Testis (tissue), 2 donors: Measurements from ENCODE around the gene SUV39H1.

Experiments used
- POLR2A ChIP-seq: fragments of 450-650 bp; IDR thresholded peaks from one replicate; pipeline ENCODE4 v1.6.1; 2017; ENCODE audit warnings: antibody characterized with exemption, mild to moderate bottlenecking, moderate library complexity
- TF ChIP-seq, protein P1 (sequence below), 3 experiments: fragments of 450-650 bp in 2 of 3; fragments of 200-600 bp in 1 of 3; sonication (generic) in 1 of 3; IDR thresholded peaks; one replicate each; pipeline ENCODE4 v1.5.1; 2016 to 2019; ENCODE audit warnings: antibody characterized with exemption in 3 of 3, mild to moderate bottlenecking in 2 of 3, moderate library complexity in 1 of 3

- TF ChIP-seq POLR2A: no peak
- TF ChIP-seq, protein P1, sequence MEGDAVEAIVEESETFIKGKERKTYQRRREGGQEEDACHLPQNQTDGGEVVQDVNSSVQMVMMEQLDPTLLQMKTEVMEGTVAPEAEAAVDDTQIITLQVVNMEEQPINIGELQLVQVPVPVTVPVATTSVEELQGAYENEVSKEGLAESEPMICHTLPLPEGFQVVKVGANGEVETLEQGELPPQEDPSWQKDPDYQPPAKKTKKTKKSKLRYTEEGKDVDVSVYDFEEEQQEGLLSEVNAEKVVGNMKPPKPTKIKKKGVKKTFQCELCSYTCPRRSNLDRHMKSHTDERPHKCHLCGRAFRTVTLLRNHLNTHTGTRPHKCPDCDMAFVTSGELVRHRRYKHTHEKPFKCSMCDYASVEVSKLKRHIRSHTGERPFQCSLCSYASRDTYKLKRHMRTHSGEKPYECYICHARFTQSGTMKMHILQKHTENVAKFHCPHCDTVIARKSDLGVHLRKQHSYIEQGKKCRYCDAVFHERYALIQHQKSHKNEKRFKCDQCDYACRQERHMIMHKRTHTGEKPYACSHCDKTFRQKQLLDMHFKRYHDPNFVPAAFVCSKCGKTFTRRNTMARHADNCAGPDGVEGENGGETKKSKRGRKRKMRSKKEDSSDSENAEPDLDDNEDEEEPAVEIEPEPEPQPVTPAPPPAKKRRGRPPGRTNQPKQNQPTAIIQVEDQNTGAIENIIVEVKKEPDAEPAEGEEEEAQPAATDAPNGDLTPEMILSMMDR (IDR thresholded peaks at IDR 0.05): no peak
These were observed 57.7 kb downstream of the SUV39H1 start for GRCh38 chrX:48754238-48754637.
